HuH-7 (cell line): ENCODE data around the gene FAM118B.
A peak's percentile ranks its signal among the peaks of the same experiment; 100 is the strongest.
"Not testable (repeated sequence)": the region's sequence is repeated elsewhere in the genome, so short reads cannot be mapped to it uniquely, and the experiment has no call there.

ENCODE experiments used
- DNase-seq: peaks from one replicate; pipeline ENCODE4 v3.0.0; 2011; ENCODE audit warnings: low spot score

The FAM118B gene

DNA sequence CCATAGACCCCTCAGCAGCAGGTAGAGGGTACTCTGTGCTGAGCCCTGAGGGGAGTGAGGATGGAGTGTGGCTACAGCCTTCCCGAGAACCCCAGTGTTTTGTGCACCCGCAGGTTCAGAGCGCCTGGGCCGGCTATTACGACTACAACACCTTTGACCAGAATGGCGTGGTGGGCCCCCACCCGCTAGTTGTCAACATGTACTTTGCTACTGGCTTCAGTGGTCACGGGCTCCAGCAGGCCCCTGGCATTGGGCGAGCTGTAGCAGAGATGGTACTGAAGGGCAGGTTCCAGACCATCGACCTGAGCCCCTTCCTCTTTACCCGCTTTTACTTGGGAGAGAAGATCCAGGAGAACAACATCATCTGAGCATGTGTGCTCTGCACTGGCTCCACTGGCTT lies 65.7 kb downstream of the FAM118B start:
- DNase-seq = no peak

DNA sequence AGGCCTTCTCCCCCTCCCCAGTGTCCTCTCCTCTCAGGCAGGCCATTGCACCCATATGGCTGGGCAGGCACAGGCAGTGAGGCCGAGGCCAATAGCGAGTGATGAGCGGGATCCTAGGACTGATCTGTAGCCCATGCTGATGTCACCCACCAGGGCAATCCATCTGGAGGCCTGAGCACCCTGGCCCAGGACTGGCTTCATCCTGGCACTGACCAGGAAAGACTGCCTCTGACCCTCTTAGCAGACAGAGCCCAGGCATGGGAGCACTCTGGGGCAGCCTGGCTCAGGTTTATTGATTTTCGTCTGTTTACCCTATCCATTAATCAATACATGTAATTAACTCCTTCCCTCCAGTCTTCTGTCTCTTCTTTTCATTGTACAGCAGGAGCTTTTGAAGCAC lies 66.2 kb downstream of the FAM118B start:
- DNase-seq = no peak

DNA sequence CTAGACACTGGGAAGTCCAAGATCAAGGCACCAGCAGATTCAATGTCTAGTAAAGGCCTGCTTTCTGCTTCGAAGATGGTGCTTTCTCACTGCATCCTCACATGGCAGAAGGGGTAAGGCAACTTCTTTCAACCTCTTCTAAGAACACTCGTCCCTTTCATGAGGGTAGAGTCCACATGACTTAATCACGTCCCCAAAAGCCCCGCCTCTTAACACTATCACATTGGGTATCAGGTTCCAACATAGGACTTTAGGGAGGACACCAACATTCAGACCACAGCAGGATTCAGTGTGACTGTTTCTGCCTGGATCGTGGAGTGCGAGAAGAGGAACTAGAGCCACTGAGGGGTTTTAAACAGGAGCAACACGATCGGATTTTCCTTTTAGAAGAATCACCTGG lies 67.6 kb downstream of the FAM118B start:
- DNase-seq = no peak

DNA sequence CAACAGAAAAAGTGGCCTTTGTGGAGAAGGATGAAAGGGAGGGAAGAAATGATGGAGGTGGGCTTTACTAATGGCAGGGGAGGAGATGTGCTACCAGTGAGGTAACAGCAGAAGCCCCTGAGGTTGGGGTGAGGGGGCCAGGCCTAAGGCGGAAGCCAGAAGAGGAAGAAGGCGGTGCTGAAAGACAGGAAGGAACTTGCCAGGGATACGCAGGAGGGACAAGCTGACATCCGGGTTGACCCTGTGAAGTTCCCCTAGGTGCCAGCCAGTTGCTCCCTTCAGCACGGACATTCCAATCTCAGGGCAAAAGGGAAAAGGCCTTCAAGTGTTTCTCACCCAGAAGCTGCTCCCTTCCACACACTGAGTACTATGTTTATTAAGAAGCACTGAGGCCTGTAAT lies 69.0 kb downstream of the FAM118B start:
- DNase-seq = no peak

DNA sequence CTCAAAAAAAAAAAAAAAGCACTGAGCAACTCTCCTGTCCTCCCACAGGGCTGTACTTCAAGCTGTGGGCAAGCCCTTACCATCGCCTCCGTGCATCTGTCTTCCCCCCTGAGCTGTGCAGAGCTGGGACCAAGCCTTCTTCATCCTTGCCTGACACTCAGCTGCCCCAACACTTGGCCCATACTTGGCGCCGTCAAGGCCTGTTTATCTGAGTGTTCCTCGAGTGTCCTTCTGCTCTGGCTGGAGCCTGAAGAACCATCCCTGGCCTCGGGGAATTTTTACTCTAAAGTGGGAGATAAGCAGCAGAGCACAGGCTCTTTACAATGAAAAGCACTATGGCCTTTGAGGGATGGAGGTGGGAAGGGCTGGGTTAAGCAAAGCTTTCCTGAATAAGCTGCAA lies 69.7 kb downstream of the FAM118B start:
- no peak for DNase-seq

DNA sequence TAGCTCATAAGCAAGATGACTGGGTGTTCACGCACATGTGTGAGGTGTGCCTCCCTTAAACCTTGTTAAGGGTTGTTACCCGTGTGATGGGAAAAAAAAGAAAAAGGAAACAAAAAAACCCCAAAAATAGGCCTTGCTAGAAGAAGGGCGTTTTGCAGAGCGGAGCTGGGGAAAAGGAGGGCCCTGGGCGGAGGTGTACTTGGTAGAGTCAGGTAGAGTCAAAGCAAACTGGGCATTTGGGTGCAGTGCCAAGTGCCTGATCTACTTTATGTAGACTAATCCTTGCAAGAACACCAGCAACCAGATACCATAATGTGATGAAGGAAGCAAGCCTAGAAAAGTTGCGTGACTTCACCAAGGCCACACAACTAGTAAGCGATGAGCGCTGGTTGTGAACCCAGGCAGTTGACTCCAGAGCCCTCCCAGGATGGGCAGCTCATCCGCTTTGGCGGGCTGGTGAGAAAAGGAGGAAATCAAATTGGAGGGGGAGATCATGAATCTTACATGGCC lies 70.1 kb downstream of the FAM118B start:
- DNase-seq = no peak

DNA sequence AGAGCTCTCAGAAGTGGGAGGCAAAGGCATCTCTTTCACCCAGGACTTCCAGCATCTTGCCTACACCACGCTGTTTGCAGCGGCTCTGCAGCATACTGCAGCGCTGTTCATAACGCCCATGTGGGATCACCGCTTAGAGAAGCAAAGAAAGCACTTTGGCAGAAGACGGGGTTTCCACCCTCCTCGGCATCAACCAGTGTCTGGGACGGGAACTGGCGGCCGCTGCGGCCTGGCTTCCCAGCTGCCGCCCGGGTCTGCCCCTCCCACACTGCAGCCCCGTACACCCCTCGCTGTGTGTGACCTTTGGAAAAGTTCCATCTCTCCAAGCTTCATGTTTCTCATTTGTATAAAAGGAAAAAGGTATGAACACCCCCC lies 70.8 kb downstream of the FAM118B start:
- DNase-seq = peak; percentile 70

DNA sequence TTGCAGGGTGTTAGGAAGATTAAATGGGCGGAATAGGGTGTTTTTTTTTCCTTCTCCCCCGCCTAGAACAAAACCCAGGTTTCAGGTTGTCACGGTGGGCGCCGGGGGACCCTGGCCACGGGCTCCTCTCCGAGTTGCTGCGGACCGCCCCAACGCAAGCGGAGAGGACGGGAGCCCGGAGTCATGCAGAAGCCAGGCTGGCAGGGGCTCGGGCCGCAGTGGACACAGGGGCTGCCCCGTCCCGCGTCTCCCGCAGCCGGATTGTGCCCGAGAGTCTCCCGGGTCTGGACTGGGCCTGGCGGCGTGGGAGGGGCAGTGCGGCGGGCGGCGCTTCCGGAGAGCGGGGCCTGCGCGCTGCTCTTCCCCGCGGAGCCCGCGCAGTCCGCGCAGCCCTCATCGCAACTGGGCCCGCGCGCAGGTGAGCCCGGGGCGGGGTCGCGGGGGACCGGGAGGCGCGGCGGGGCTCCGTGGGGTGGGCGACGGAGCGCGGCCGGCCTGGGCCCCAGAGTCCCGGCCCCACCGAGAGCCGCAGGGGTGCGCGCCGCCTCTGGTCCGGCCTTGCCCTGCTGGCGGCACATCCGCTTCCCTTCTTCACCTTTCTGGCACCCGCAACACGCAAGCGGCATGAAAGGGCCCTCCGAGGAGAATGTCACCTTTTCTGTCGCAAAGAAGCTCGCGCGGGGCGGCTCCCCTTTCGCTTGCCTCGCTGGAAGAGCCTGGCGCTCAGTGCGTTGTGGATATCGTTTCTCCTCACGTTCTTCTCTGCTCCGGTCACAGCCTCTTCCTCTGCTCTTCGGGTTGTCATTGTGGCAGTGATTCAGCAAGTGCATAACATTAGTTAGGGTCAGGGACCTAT lies 71.4 kb downstream of the FAM118B start, which contains the start of gene TIRAP:
Gene TIRAP, plus strand, starts transcription at position 358 of the 856 bp plus-strand sequence. CDS start 7,802 bp downstream, outside the sequence.
- peak; percentile 75 for DNase-seq

DNA sequence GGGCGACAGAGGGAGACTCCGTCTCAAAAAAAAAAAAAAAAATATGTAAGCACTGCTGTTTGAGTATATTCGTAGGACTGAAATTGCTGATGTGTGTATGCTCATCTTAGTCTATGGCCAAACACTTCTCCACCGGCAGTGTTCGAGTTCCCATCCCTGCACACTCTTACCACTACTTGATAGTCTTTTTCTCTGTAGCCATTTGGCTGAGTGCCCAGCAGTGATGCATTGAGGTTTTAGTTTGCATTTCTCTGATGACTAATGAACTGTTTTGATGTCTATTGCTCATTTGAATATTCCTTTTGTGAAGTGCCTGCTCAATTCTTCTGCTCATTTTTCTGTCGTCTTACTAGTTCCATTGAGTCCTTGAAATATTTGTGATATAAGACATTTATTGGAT lies 73.2 kb downstream of the FAM118B start:
- DNase-seq = no peak

DNA sequence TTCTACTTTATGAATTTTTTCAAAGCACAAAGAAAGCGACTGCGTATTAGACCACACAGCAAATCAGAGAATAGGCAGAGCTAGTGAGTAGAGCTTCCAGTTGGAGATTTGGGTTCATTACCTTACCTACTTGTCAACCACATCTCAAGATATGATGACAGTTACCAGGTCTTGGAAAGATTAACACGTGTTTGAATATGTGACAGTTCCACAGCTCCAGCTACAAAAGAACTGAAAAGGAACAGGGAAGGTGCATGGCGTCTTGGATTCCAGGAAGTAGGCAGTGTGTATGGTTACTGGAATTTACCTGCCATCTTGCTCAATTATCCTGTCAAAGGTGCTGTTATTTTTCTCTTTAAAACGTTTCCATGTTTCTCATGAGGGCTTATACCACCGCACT lies 76.7 kb downstream of the FAM118B start:
- no peak for DNase-seq

DNA sequence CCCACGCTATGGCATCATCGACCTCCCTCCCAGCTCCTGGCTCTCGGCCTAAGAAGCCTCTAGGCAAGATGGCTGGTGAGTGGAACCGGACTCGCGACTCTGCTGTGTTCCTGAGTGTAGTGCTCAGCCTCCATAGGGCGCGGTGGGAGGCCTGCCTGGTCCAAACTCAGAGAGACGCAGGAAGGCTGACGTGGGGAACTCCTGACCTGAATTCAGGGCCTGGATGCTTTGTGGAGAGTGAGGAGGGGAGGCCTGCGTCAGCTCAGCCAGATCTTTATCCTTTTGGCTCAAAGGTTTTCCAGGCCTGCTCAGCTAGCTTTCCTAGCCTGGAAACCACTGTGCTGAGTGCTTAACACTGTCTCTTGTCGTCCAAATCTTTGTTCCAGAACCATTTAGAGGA lies 79.3 kb downstream of the FAM118B start:
- DNase-seq = no peak

DNA sequence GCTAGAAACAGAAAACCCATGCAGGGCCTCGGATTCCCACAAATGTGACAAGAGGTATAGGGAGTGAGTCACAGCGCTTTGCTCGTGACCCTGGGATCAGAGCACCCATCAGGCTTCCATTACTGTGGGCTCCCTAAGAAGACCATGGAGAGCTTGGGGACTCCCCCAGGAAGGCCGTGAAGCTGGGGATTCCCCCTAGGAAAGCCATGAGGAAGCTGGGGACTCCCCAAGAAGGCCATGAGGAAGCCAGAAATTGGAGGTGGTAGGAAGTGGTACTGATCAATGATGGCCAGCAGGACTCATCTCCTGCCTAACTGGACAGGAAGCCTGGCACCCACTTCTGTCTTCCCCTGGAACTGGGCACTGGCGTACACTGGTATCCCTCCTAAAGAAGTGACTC lies 82.1 kb downstream of the FAM118B start:
- DNase-seq = no peak

DNA sequence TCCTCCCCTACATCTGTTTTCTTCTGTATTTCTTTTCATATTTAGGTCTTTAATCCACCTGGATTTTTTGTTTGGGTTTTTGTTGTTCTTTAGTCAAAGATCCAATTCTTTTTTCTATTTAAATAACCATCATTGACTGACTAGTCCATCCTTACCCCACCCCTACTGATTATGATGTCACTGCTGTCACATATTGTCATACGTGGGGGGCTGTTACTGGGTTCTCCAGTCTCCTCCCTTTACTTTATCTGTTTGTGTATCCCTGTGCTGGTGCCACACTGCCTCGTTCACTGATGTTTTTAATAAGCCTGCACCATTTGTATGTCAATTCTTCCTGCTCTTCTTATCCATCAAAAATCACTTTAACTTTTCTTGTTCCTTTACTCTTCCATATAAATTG lies 85.4 kb downstream of the FAM118B start:
- no peak for DNase-seq

DNA sequence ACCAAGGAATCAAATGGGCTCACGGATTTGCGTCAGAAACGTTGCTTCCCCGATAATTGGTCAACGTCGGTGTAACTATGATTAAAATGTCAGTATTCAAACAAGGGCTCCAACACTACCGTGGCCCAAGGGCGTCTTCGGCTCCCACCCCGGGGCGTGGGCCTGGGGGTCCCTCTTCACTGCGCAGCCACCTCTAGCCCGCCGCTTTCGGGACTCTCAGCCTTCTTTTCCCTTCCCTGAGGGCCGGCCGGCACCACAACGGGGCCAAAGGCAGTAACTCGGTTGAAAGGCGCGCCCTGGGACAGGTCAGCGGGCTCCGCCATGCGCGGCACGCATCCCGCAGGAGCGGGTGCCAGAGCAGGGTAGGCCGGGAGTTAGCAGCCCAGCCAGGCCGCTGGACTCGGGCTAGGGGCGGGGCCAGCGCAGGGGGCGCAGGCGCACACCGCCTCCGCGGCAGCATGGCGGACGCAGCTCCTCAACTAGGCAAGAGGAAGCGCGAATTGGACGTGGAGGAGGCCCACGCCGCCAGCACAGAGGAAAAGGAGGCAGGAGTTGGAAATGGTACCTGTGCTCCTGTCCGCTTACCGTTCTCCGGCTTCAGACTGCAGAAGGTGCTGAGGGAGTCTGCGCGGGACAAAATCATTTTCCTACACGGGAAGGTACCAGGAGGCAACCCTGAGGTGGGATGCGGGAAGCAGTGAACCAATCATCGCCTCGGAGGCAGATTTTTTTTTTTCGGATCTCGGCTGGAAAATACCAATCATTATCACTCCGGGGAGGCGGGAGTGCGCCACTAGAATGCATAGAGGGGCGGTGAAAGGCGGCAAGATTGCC lies 92.3 kb downstream of the FAM118B start, which contains the start of gene DCPS:
Gene DCPS, plus strand, starts transcription at position 438 of the 834 bp plus-strand sequence. Its CDS starts 21 bp downstream, at position 459.
- DNase-seq = peak; percentile 96

DNA sequence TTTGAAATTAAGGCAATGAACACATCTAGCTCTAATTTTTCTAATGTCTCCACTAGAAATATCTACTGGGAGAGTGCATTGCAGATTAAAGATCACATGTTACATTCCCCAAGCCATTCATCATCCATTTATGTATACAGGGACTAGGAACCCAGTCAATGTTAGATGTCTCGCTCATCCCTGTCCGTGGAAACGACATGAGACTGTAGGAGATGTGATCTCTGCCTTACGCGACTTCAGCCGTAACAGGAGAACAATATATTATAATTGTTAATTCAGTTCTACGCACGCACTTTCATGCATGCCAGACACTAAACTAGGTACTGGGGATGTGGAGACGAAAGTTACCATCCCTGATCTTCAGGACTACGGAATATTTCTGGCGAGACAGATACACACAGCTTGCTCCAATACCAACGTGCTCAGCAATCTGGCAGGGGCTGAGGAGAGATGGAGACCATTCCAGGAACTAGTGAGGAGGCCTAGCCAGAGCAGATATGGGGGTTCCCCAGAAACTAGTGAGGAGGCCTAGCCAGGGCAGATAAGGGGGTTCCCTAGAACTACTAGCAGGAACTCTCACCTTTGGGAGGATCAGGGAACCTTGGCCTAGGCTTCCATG lies 93.0 kb downstream of the FAM118B start:
- no peak for DNase-seq

DNA sequence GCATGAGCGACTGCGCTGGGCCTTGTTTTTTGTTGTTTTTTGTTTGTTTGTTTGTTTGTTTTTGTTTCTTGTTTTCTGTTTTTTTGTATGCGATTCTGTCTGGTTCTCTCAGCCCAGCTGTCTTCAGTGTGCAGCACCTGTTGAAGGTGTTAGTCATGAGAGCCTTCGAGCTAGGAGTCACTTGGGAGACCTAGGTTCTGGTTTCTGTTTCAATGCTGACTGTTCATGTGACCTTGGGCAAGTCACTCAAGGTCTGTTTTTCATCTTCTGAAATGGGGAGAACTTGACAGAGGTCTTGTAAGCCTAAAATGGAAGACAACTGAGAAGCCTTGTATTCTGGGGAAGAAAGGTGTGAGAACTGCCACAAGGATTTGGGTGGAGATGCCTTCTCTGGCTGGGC lies 94.1 kb downstream of the FAM118B start:
- DNase-seq = no peak

DNA sequence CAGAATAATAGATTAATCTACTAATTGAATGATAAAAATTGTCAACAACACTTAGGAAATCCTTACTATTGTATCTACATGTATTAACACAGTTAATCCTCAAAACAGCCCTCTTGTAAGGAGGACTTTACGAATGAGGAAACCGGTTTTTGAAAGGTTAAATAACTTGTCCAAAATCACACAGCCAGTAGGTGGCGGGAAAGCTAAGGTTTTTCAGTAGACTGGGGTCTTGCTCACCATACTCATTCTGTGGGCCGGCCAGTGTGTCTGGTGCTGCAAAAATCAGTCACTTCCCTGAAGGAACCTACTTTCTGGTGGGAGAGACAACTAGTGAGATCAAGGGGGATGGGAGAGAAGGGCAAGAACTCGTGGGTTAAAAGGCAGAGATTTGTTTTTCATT lies 96.1 kb downstream of the FAM118B start:
- DNase-seq = no peak

DNA sequence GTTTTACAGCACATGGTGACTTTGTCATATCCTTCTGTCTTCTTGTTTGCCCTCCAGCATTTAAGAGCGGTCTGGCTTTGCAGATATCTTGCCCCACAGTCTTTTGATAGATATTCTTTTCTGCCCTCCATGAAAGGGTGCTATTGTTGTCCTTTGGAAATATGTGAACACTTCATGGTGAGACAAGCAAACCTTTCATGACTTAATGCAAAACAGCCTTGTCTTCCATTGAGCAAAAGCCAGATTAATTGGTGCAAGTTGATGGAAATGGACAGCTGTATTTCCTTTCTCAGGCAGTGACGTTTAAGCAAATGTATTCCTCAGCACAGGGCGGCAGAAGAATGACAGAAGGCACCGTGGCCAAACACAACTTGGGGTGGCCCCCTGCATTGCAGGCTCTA lies 96.7 kb downstream of the FAM118B start:
- no peak for DNase-seq

DNA sequence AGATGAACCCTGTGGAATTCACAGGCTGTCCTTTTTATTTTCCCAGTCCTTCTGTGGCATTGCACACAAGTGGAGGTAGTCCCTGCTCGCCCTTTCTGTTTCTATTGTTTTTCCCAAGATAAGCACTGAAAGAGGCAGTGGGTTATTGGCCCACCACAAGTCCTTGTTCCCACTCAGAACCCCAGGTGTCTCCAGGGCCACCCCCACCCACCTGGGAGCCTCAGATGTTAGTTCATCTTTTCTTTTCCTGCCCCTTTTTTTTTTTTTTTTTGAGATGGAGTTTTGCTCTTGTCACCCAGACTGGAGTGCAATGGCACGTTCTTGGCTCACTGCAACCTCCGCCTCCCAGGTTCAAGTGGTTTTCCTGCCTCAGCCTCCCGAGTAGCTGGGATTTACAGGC lies 97.2 kb downstream of the FAM118B start:
- DNase-seq = not testable (repeated sequence)

DNA sequence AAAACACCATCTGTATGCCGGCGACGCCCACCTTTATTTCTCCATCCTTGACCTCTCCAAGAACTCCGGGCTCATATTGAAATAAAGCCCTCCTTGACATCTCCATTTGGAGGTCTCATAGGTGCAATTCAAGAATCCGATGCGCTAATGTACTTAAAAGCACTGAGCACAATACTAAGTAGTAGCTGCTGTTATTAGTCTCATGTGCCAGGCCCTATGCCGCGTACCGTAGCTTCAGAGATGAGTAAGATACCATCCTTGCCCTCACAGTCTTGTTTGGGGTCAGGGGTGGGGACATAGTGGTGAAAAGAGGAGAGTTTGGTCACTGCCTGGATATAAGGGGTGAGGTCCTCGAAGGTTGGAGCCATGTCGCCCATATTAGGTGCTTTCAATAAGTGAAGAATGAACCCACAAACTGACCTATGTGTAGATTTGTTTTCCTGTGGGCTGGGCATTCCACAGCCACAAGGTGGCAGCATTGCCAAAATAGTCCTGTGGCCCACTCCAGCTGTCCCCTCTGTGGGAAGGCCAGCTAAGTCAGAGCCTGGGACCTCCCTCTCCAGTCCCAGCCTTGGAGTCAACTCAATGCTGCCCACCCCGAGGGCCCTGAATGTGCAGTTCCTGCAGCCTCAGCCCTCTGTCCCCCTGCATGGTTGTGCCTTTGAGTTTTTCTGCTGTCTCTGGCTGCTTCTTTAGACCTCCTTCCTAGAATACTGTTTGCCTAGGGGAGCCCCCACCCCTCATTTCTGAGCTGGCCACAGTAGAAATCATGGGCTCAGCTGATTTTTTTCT lies 98.8 kb downstream of the FAM118B start:
- DNase-seq = peak; percentile 82

DNA sequence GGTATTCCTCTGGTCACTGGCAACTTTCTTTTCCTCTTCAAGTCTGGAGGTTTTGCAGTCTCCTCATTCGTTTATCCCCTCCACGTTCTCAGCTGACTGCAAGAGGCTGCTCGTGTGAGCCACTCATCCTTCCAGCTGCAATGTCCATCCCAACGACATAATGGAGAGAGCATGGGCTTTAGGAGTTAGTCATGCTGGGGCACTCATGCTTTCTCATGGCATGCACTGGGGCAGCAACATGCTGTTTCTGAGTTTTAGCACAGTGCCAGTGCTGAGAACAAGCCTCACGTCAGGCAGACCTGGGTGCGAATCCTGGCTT lies 99.4 kb downstream of the FAM118B start:
- DNase-seq = no peak
